ENCODE results near the gene IKZF1. TPM values are rescaled to one million over a fixed set of nuclear protein-coding genes. Genes with fewer than 3 reads are reported as not detected.

The IKZF1 gene
- total RNA-seq, 8 experiments from 2014 or later: 0.09 to 1.5 (median 0.43) TPM; not detected in 1

- in situ Hi-C loops (cut with MboI; ENCODE audit: low pct_unique_long_range_greater_than_20kb in 2 of 9, low sequenced_read_pairs in 9 of 9, unreplicated experiment in 9 of 9): no loop called here
- H3K4me3 ChIP-seq: no peak overlapping the region
- no peak for ATAC-seq (replicated peaks in 6 of 8)
- WGBS, 10 experiments: 10 to 100% (median 87%) methylated on average over 2 to 16 of the region's 17 CpGs; no CpG with 5 or more reads in 1 of the 10 experiments
- no peak overlapping the region for H3K27ac ChIP-seq
- H3K4me1 ChIP-seq (replicated peaks in 1 of 2): peaks cover 15 to 17% of the 10 kb centered on the region in 2 donors
Measured at GRCh38 chr7:50317697-50318669, 13.5 kb downstream of the IKZF1 start.

GRCh38 chr7:50321487-50322067 lies 17.1 kb downstream of the IKZF1 start:
- Histone ChIP-seq H3K4me3 (no peak overlapping the region), H3K4me1 (replicated peaks in 1 of 2) (peaks cover 3 to 7% of the 10 kb centered on the region in 2 donors), H3K27ac (no peak overlapping the region)
- ATAC-seq (replicated peaks in 6 of 8): peak in 2 of 8 experiments; percentile 35 to 82
- in situ Hi-C loops (cut with MboI; ENCODE audit: low pct_unique_long_range_greater_than_20kb in 2 of 9, low sequenced_read_pairs in 9 of 9, unreplicated experiment in 9 of 9): no loop called here
- WGBS, 10 experiments: 23 to 73% (median 61%) methylated on average over 1 to 6 of the region's 6 CpGs; no CpG with 5 or more reads in 1 of the 10 experiments

- in situ Hi-C loops (cut with MboI; ENCODE audit: low pct_unique_long_range_greater_than_20kb in 2 of 9, low sequenced_read_pairs in 9 of 9, unreplicated experiment in 9 of 9): no loop called here
- no peak overlapping the region for H3K4me3 ChIP-seq
- peaks cover 2 to 3% of the 10 kb centered on the region in 2 donors for H3K4me1 ChIP-seq (replicated peaks in 1 of 2)
- WGBS, 10 experiments: 0 to 100% (median 77%) methylated on average over 1 to 3 of the region's 3 CpGs; no CpG with 5 or more reads in 2 of the 10 experiments
- no peak for ATAC-seq (replicated peaks in 6 of 8)
- H3K27ac ChIP-seq: no peak overlapping the region
Measured at GRCh38 chr7:50324113-50324512, 19.6 kb downstream of the IKZF1 start.

- Histone ChIP-seq H3K4me3 (no peak overlapping the region), H3K4me1 (replicated peaks in 1 of 2) (no peaks in the 10 kb centered on the region), H3K27ac (no peak overlapping the region)
- ATAC-seq (replicated peaks in 6 of 8): no peak
- in situ Hi-C loops (cut with MboI; ENCODE audit: low pct_unique_long_range_greater_than_20kb in 2 of 9, low sequenced_read_pairs in 9 of 9, unreplicated experiment in 9 of 9): no loop called here
- WGBS, 10 experiments: 60 to 96% (median 94%) methylated on average over 1 to 4 of the region's 10 CpGs; no CpG with 5 or more reads in 5 of the 10 experiments
Measured at GRCh38 chr7:50327443-50327842, 22.9 kb downstream of the IKZF1 start.

- no peak overlapping the region for H3K4me3 ChIP-seq
- no peak overlapping the region for H3K27ac ChIP-seq
- ATAC-seq (replicated peaks in 6 of 8): no peak
- in situ Hi-C loops (cut with MboI; ENCODE audit: low pct_unique_long_range_greater_than_20kb in 2 of 9, low sequenced_read_pairs in 9 of 9, unreplicated experiment in 9 of 9): no loop called here
- WGBS, 10 experiments: 32 to 100% (median 67%) methylated on average over 2 to 6 of the region's 9 CpGs; no CpG with 5 or more reads in 4 of the 10 experiments
- no peaks in the 10 kb centered on the region for H3K4me1 ChIP-seq (replicated peaks in 1 of 2)
Measured at GRCh38 chr7:50329775-50330174, 25.3 kb downstream of the IKZF1 start.

GRCh38 chr7:50330254-50330653 lies 25.7 kb downstream of the IKZF1 start:
- no peak for ATAC-seq (replicated peaks in 6 of 8)
- in situ Hi-C loops (cut with MboI; ENCODE audit: low pct_unique_long_range_greater_than_20kb in 2 of 9, low sequenced_read_pairs in 9 of 9, unreplicated experiment in 9 of 9): no loop called here
- WGBS, 10 experiments: 39 to 90% (median 70%) methylated on average over 1 to 4 of the region's 4 CpGs; no CpG with 5 or more reads in 2 of the 10 experiments
- Histone ChIP-seq H3K27ac (no peak overlapping the region), H3K4me1 (replicated peaks in 1 of 2) (no peaks in the 10 kb centered on the region), H3K4me3 (no peak overlapping the region)

- in situ Hi-C loops (cut with MboI; ENCODE audit: low pct_unique_long_range_greater_than_20kb in 2 of 9, low sequenced_read_pairs in 9 of 9, unreplicated experiment in 9 of 9): no loop called here
- no peaks in the 10 kb centered on the region for H3K4me1 ChIP-seq (replicated peaks in 1 of 2)
- H3K27ac ChIP-seq: no peak overlapping the region
- peak in 1 of 8 experiments; percentile 17 for ATAC-seq (replicated peaks in 6 of 8)
- no peak overlapping the region for H3K4me3 ChIP-seq
- 0 to 89% (median 59%) methylated on average over 1 to 3 of the region's 3 CpGs; no CpG with 5 or more reads in 1 of the 10 experiments for WGBS, 10 experiments
Measured at GRCh38 chr7:50330696-50331095, 26.2 kb downstream of the IKZF1 start.

- H3K4me1 ChIP-seq (replicated peaks in 1 of 2): no peaks in the 10 kb centered on the region
- ATAC-seq (replicated peaks in 6 of 8): peak in 1 of 8 experiments; percentile 33
- 0 to 100% (median 64%) methylated on average over 1 to 2 of the region's 2 CpGs; no CpG with 5 or more reads in 4 of the 10 experiments for WGBS, 10 experiments
- no peak overlapping the region for H3K4me3 ChIP-seq
- in situ Hi-C loops (cut with MboI; ENCODE audit: low pct_unique_long_range_greater_than_20kb in 2 of 9, low sequenced_read_pairs in 9 of 9, unreplicated experiment in 9 of 9): no loop called here
- no peak overlapping the region for H3K27ac ChIP-seq
Measured at GRCh38 chr7:50331564-50332208, 27.2 kb downstream of the IKZF1 start.

- no peaks in the 10 kb centered on the region for H3K4me1 ChIP-seq (replicated peaks in 1 of 2)
- in situ Hi-C loops (cut with MboI; ENCODE audit: low pct_unique_long_range_greater_than_20kb in 2 of 9, low sequenced_read_pairs in 9 of 9, unreplicated experiment in 9 of 9): no loop called here
- H3K27ac ChIP-seq: no peak overlapping the region
- ATAC-seq (replicated peaks in 6 of 8): peak in 2 of 8 experiments; percentile 52 to 84
- no peak overlapping the region for H3K4me3 ChIP-seq
- 6 to 93% (median 83%) methylated on average over 2 to 6 of the region's 8 CpGs; no CpG with 5 or more reads in 1 of the 10 experiments for whole genome bisulfite sequencing, 10 experiments
Measured at GRCh38 chr7:50332241-50333165, 28.0 kb downstream of the IKZF1 start.

- WGBS, 10 experiments: 9 to 81% (median 60%) methylated on average over 2 to 9 of the region's 9 CpGs; no CpG with 5 or more reads in 1 of the 10 experiments
- H3K27ac ChIP-seq: no peak overlapping the region
- no peak overlapping the region for H3K4me3 ChIP-seq
- ATAC-seq (replicated peaks in 6 of 8): no peak
- no peaks in the 10 kb centered on the region for H3K4me1 ChIP-seq (replicated peaks in 1 of 2)
- in situ Hi-C loops (cut with MboI; ENCODE audit: low pct_unique_long_range_greater_than_20kb in 2 of 9, low sequenced_read_pairs in 9 of 9, unreplicated experiment in 9 of 9): no loop called here
Measured at GRCh38 chr7:50333221-50333651, 28.7 kb downstream of the IKZF1 start.

- H3K4me1 ChIP-seq (replicated peaks in 1 of 2): no peaks in the 10 kb centered on the region
- H3K27ac ChIP-seq: no peak overlapping the region
- in situ Hi-C loops (cut with MboI; ENCODE audit: low pct_unique_long_range_greater_than_20kb in 2 of 9, low sequenced_read_pairs in 9 of 9, unreplicated experiment in 9 of 9): no loop called here
- ATAC-seq (replicated peaks in 6 of 8): no peak
- WGBS, 10 experiments: 33 to 100% (median 88%) methylated on average over 1 of the region's 1 CpG; no CpG with 5 or more reads in 5 of the 10 experiments
- H3K4me3 ChIP-seq: no peak overlapping the region
Measured at GRCh38 chr7:50334341-50334994, 30.0 kb downstream of the IKZF1 start.
